Measurements from ENCODE around the gene PXMP4.

Gene PXMP4

GRCh38 chr20:33693741-33694638, 26.1 kb downstream of the PXMP4 start (continued):
- TF ChIP-seq BACH2 (CRISPR knock-in tag; IDR thresholded peaks at IDR 0.05; ENCODE audit: borderline replicate concordance) (no peak), ESRRG (CRISPR knock-in tag; IDR thresholded peaks at IDR 0.05) (no peak), ISL1 (CRISPR knock-in tag; IDR thresholded peaks at IDR 0.05) (no peak), SNAI2 (CRISPR knock-in tag; IDR thresholded peaks at IDR 0.05) (no peak), ZFP3 (CRISPR knock-in tag; IDR thresholded peaks at IDR 0.05) (no peak)

GRCh38 chr20:33693289-33693688, 26.8 kb downstream of the PXMP4 start:
- TF ChIP-seq SNAI2 (CRISPR knock-in tag; IDR thresholded peaks at IDR 0.05) (no peak), ZC3H10 (CRISPR knock-in tag; IDR thresholded peaks at IDR 0.05) (no peak), CSRNP3 (CRISPR knock-in tag; IDR thresholded peaks at IDR 0.05) (no peak), ARNTL (CRISPR knock-in tag; IDR thresholded peaks at IDR 0.05; ENCODE audit: borderline replicate concordance, low read depth) (no peak), TCF4 (CRISPR knock-in tag; IDR thresholded peaks at IDR 0.05; ENCODE audit: borderline replicate concordance) (no peak), TOX (CRISPR knock-in tag; IDR thresholded peaks at IDR 0.05; ENCODE audit: borderline replicate concordance) (no peak), ISL1 (CRISPR knock-in tag; IDR thresholded peaks at IDR 0.05) (no peak), ZFP3 (CRISPR knock-in tag; IDR thresholded peaks at IDR 0.05) (no peak)
- ATAC-seq: no peak

- ATAC-seq: no peak
- no peak for TF ChIP-seq SNAI2 (CRISPR knock-in tag; IDR thresholded peaks at IDR 0.05)
Observed at GRCh38 chr20:33689973-33690372, 30.1 kb downstream of the PXMP4 start.

- no peak for ATAC-seq
- no peak for TF ChIP-seq SNAI2 (CRISPR knock-in tag; IDR thresholded peaks at IDR 0.05)
- TF ChIP-seq TOX (CRISPR knock-in tag; IDR thresholded peaks at IDR 0.05; ENCODE audit: borderline replicate concordance): no peak
- TF ChIP-seq ZFP30 (CRISPR knock-in tag; IDR thresholded peaks at IDR 0.05): no peak
Observed at GRCh38 chr20:33689493-33689892, 30.6 kb downstream of the PXMP4 start.

- no peak for TF ChIP-seq TSHZ2 (CRISPR knock-in tag; IDR thresholded peaks at IDR 0.05)
- ATAC-seq: no peak
Observed at GRCh38 chr20:33688938-33689424, 31.1 kb downstream of the PXMP4 start.

- TF ChIP-seq TCF4 (CRISPR knock-in tag; IDR thresholded peaks at IDR 0.05; ENCODE audit: borderline replicate concordance) (no peak), BACH2 (CRISPR knock-in tag; IDR thresholded peaks at IDR 0.05; ENCODE audit: borderline replicate concordance) (no peak), TSHZ2 (CRISPR knock-in tag; IDR thresholded peaks at IDR 0.05) (no peak), ISL1 (CRISPR knock-in tag; IDR thresholded peaks at IDR 0.05) (no peak), RARB (CRISPR knock-in tag; IDR thresholded peaks at IDR 0.05) (no peak), PATZ1 (CRISPR knock-in tag; IDR thresholded peaks at IDR 0.05; ENCODE audit: borderline replicate concordance) (no peak), PPARA (CRISPR knock-in tag; IDR thresholded peaks at IDR 0.05; ENCODE audit: borderline replicate concordance) (no peak), ZFP30 (CRISPR knock-in tag; IDR thresholded peaks at IDR 0.05) (no peak)
Observed at GRCh38 chr20:33687993-33688937, 31.8 kb downstream of the PXMP4 start.

More at GRCh38 chr20:33687993-33688937, 31.8 kb downstream of the PXMP4 start:
- ATAC-seq: no peak
